A549 (cell line): ENCODE results near the gene CYP26C1. TPM values are rescaled to one million over a fixed set of nuclear protein-coding genes. Genes with fewer than 3 reads are reported as not detected.

Source experiments
- ATAC-seq, 2 experiments: fragments of 200-7000 bp in 1 of 2; fragments of >200 bp in 1 of 2; cut with Nextera tagmentation in 1 of 2; cut with Tn5 transposase in 1 of 2; 3 replicates each; pipeline versions ENCODE4 v1.8.0 to v1.9.1; 2018 to 2020; ENCODE audit warnings: mild to moderate bottlenecking in 1 of 2, moderate library complexity in 1 of 2
- CTCF ChIA-PET: fragments of 300-600 bp; sonication (Branson Sonifier 250); formaldehyde crosslinking; extraction: SDS; loops from one replicate; lab custom pipeline; 2021; ENCODE audit warnings: antibody characterized with exemption, inconsistent platforms; lab: Yijun Ruan, JAX
- POLR2A ChIA-PET: fragments of 350-600 bp; formaldehyde crosslinking; extraction: SDS; loops from one replicate; lab custom pipeline; 2021; ENCODE audit warnings: antibody characterized with exemption, inconsistent platforms; lab: Yijun Ruan, JAX
- DNase-seq, 2 experiments: peaks; one replicate each; pipeline versions ENCODE4 v3.0.0 to v3.0.0-alpha.2; 2011 to 2016; ENCODE audit warnings: low read depth in 1 of 2, low spot score in 1 of 2
- FAIRE-seq: peaks from 2 replicates; lab custom pipeline; 2011; peaks lifted over from hg19 to GRCh38; lab: Jason Lieb, UNC
- H3K27ac ChIP-seq, 2 experiments: fragments of >200 bp; sonication (Bioruptor Twin); formaldehyde crosslinking; 3 replicates each; pipeline ENCODE4 v1.5.1; 2016 to 2017
- H3K4me1 ChIP-seq: fragments of >200 bp; sonication (Bioruptor Twin); formaldehyde crosslinking; 3 replicates; pipeline ENCODE4 v1.6.1; 2016
- H3K4me2 ChIP-seq: fragments of >200 bp; sonication (Bioruptor Twin); formaldehyde crosslinking; 3 replicates; pipeline ENCODE4 v1.6.1; 2016
- H3K4me3 ChIP-seq: fragments of >200 bp; sonication (Bioruptor Twin); formaldehyde crosslinking; 3 replicates; pipeline ENCODE4 v1.5.1; 2016
- H3K9me3 ChIP-seq: fragments of >200 bp; sonication (Bioruptor Twin); formaldehyde crosslinking; 3 replicates; pipeline ENCODE4 v1.6.1; 2016
- CBX8 ChIP-seq: fragments of 200-600 bp; sonication (generic); IDR thresholded peaks from 2 replicates; pipeline ENCODE4 v1.6.1; 2016
- CTCF ChIP-seq: fragments of >200 bp; sonication (Bioruptor Twin); formaldehyde crosslinking; IDR thresholded peaks from 3 replicates; pipeline ENCODE4 v1.5.1; 2016
- E2F6 ChIP-seq: IDR thresholded peaks from 2 replicates; pipeline ENCODE4 v1.6.1; 2012; ENCODE audit warnings: low read depth, borderline replicate concordance
- ELK1 ChIP-seq: fragments of 150-350 bp; IDR thresholded peaks from 2 replicates; pipeline ENCODE4 v1.6.1; 2014; ENCODE audit warnings: low read depth, mild to moderate bottlenecking, low read length
- FOXS1 ChIP-seq: fragments of 250-450 bp; sonication (Bioruptor Pico); IDR thresholded peaks from 2 replicates; pipeline ENCODE4 v1.5.0; 2020; ENCODE audit warnings: mild to moderate bottlenecking, moderate library complexity
- HDAC2 ChIP-seq: fragments of 200-600 bp; sonication (generic); IDR thresholded peaks from 2 replicates; pipeline ENCODE4 v1.6.1; 2016
- HMGXB4 ChIP-seq: fragments of 250-450 bp; sonication (Bioruptor Pico); IDR thresholded peaks from 2 replicates; pipeline ENCODE4 v1.5.0; 2021; ENCODE audit warnings: mild to moderate bottlenecking, moderate library complexity, borderline replicate concordance
- HOXA7 ChIP-seq: fragments of 250-450 bp; sonication (Bioruptor Pico); IDR thresholded peaks from 2 replicates; pipeline ENCODE4 v1.5.0; 2020; ENCODE audit warnings: mild to moderate bottlenecking, moderate library complexity
- MAFK ChIP-seq: fragments of 450-650 bp; IDR thresholded peaks from 2 replicates; pipeline ENCODE4 v1.6.1; 2014; ENCODE audit not compliant: partially characterized antibody
- NFE2L2 ChIP-seq: fragments of 150-350 bp; conservative IDR thresholded peaks from 2 replicates; pipeline ENCODE4 v1.6.1; 2014; ENCODE audit warnings: low read length
- NPAS2 ChIP-seq: fragments of 250-450 bp; sonication (Bioruptor Pico); IDR thresholded peaks from 2 replicates; pipeline ENCODE4 v1.8.0; 2022; ENCODE audit warnings: mild to moderate bottlenecking, moderate library complexity, borderline replicate concordance
- PBX3 ChIP-seq: IDR thresholded peaks from 2 replicates; pipeline ENCODE4 v1.6.1; 2012
- PHF8 ChIP-seq: fragments of 200-600 bp; sonication (generic); IDR thresholded peaks from 2 replicates; pipeline ENCODE4 v1.6.1; 2016; ENCODE audit warnings: low read depth, mild to moderate bottlenecking, antibody characterized with exemption, moderate library complexity, borderline replicate concordance
- RAD21 ChIP-seq, 2 experiments: fragments of >200 bp in 1 of 2; sonication (Bioruptor Twin) in 1 of 2; formaldehyde crosslinking in 1 of 2; IDR thresholded peaks in 1 of 2; conservative IDR thresholded peaks in 1 of 2; 2 replicates in 1 of 2; 3 replicates in 1 of 2; pipeline ENCODE4 v1.6.1; 2012 to 2018; ENCODE audit warnings: inconsistent platforms in 1 of 2
- RARB ChIP-seq: fragments of 250-450 bp; sonication (Bioruptor Pico); IDR thresholded peaks from 2 replicates; pipeline ENCODE4 v1.8.0; 2021; ENCODE audit warnings: mild to moderate bottlenecking, moderate library complexity
- REST ChIP-seq: fragments of 200-600 bp; sonication (generic); IDR thresholded peaks from 2 replicates; pipeline ENCODE4 v1.6.1; 2016; ENCODE audit warnings: antibody characterized with exemption, mild to moderate bottlenecking, moderate library complexity
- SMC3 ChIP-seq: fragments of >200 bp; sonication (Bioruptor Twin); formaldehyde crosslinking; IDR thresholded peaks from 3 replicates; pipeline ENCODE4 v1.6.1; 2018; ENCODE audit warnings: inconsistent platforms
- SREBF2 ChIP-seq: fragments of 450-650 bp; IDR thresholded peaks from 2 replicates; pipeline ENCODE4 v1.6.1; 2014; ENCODE audit warnings: mild to moderate bottlenecking, moderate library complexity
- TP53 ChIP-seq: fragments of 250-450 bp; sonication (Bioruptor Pico); IDR thresholded peaks from 2 replicates; pipeline ENCODE4 v1.5.0; 2021; ENCODE audit warnings: mild to moderate bottlenecking, moderate library complexity
- USF2 ChIP-seq: fragments of 450-650 bp; IDR thresholded peaks from 2 replicates; pipeline ENCODE4 v1.6.1; 2014; ENCODE audit warnings: antibody characterized with exemption
- ZFP36 ChIP-seq: fragments of 450-650 bp; IDR thresholded peaks from 2 replicates; pipeline ENCODE4 v1.6.1; 2014; ENCODE audit warnings: borderline replicate concordance; ENCODE audit not compliant: partially characterized antibody
- whole genome bisulfite sequencing: methylation state at CpG from one replicate; pipeline ENCODE4 v1.1.6; 2017; ENCODE audit errors: missing lambda C conversion rate; 5-methylcytosine and 5-hydroxymethylcytosine counted together
- polyA plus RNA-seq, 4 experiments: library from polyadenylated mRNA; depleted of rRNA in 3 of 4; stranded (reverse); fragments of >200 nt; fragmentation: RNase III in 1 of 4; extraction: RNeasy Plus Mini Kit Qiagen cat#74134 plus additional on column Dnase treatment in 1 of 4; gene quantifications; 2 replicates in 3 of 4; 3 replicates in 1 of 4; pipeline ENCODE4 v1.2.3, GENCODE V29; 2011 to 2017

Gene CYP26C1
- polyA plus RNA-seq, 2 of the 4 experiments (the other 2 are of a cell fraction): not detected

GRCh38 chr10:93023013-93023650 lies 37.5 kb upstream of the CYP26C1 start:
- no peak for FAIRE-seq
- WGBS: 91% methylated on average over 4 of the region's 4 CpGs
- CTCF ChIA-PET: interaction anchor here (1.3 kb wide), 1 partner anchor 16 kb away, joined by 3 read pairs; no protein-coding TSS in a partner anchor
- no peak for ATAC-seq
- Histone ChIP-seq H3K27ac (no peak overlapping the region), H3K9me3 (no peaks in the 10 kb centered on the region), H3K4me3 (no peak overlapping the region)
- POLR2A ChIA-PET: no interaction called here
- TF ChIP-seq SMC3 (no peak), NPAS2 (CRISPR knock-in tag) (no peak), TP53 (CRISPR knock-in tag) (no peak), REST (no peak), HOXA7 (CRISPR knock-in tag) (no peak)
- TF ChIP-seq, all 56 proteins: peak for 0
- Histone ChIP-seq H3K4me1 (peaks cover 7% of the 10 kb centered on the region), H3K4me2 (no peak overlapping the region)
- DNase-seq: no peak

GRCh38 chr10:93026072-93026471 lies 34.5 kb upstream of the CYP26C1 start:
- Histone ChIP-seq H3K27ac (0 out of 6 replicates have a peak overlapping the region, but pooled peaks of 1 of the 2 experiments have one; percentile 24), H3K4me2 (no peak overlapping the region), H3K4me1 (peaks cover 34% of the 10 kb centered on the region), H3K9me3 (no peaks in the 10 kb centered on the region), H3K4me3 (no peak overlapping the region)
- no peak for ATAC-seq
- TF ChIP-seq MAFK (peak; percentile 91), NFE2L2 (no peak)
- FAIRE-seq: no peak
- CTCF ChIA-PET: interaction anchor here (0.8 to 1.6 kb wide), 2 partner anchors 20 to 54 kb away, joined by 3 to 6 read pairs; no protein-coding TSS in a partner anchor
- POLR2A ChIA-PET: no interaction called here
- no peak for DNase-seq
- 52% methylated on average over 2 of the region's 2 CpGs for WGBS

- no peak for DNase-seq
Measured at GRCh38 chr10:93027508-93027907, 33.1 kb upstream of the CYP26C1 start.

More at GRCh38 chr10:93027508-93027907, 33.1 kb upstream of the CYP26C1 start:
- H3K4me3 ChIP-seq: no peak overlapping the region
- H3K4me2 ChIP-seq: no peak overlapping the region
- TF ChIP-seq RARB (CRISPR knock-in tag) (no peak), USF2 (no peak), E2F6 (no peak), CTCF (no peak), ELK1 (no peak), PHF8 (no peak), MAFK (no peak), ZFP36 (no peak), HDAC2 (no peak), RAD21 (conservative IDR thresholded peaks at IDR 0.05 in 1 of 2, IDR thresholded peaks at IDR 0.05 in 1 of 2) (no peak), CBX8 (no peak), HMGXB4 (CRISPR knock-in tag) (no peak), FOXS1 (CRISPR knock-in tag) (no peak), SREBF2 (no peak), PBX3 (no peak)
- TF ChIP-seq, all 56 proteins: peak for 0
- FAIRE-seq (no peak), ATAC-seq (no peak)
- CTCF ChIA-PET: no interaction called here
- Histone ChIP-seq H3K27ac (no peak overlapping the region), H3K9me3 (no peaks in the 10 kb centered on the region), H3K4me1 (peaks cover 49% of the 10 kb centered on the region)
- POLR2A ChIA-PET: no interaction called here
